Adrenal gland (tissue), 5 donors: ENCODE data around the gene USP9Y.

Source experiments
- CTCF ChIP-seq, 6 experiments: fragments of 450-650 bp in 4 of 6; fragments of 200-600 bp in 2 of 6; sonication (generic) in 1 of 6; IDR thresholded peaks; 1 replicate in 5 of 6; 2 replicates in 1 of 6; pipeline versions ENCODE4 v1.5.1 to v1.8.0; 2016 to 2021; ENCODE audit warnings: antibody characterized with exemption in 6 of 6, mild to moderate bottlenecking in 2 of 6, moderate library complexity in 1 of 6
- POLR2A ChIP-seq, 2 donors: fragments of 450-650 bp; IDR thresholded peaks; one replicate each; pipeline ENCODE4 v1.6.1; 2017; ENCODE audit warnings: antibody characterized with exemption in 2 of 2, mild to moderate bottlenecking in 2 of 2, moderate library complexity in 1 of 2
- donor health status: DM: no; HTN: no; CAD: no.

GRCh38 chrY:12904618-12905516 lies 203.8 kb downstream of the USP9Y start, which contains the start of gene DDX3Y:
- no peak for TF ChIP-seq CTCF (IDR thresholded peaks at IDR 0.05)
- no peak for TF ChIP-seq POLR2A (IDR thresholded peaks at IDR 0.05)
